GM21737 (cell line): Measurements from ENCODE around the gene BTBD16.

Experiments used
- ATAC-seq: cut with Tn5 transposase; IDR thresholded peaks from one replicate; pipeline ENCODE4 v1.9.1; 2021; ENCODE audit warnings: mild to moderate bottlenecking, moderate library complexity; ENCODE audit not compliant: unreplicated experiment

The BTBD16 gene

DNA sequence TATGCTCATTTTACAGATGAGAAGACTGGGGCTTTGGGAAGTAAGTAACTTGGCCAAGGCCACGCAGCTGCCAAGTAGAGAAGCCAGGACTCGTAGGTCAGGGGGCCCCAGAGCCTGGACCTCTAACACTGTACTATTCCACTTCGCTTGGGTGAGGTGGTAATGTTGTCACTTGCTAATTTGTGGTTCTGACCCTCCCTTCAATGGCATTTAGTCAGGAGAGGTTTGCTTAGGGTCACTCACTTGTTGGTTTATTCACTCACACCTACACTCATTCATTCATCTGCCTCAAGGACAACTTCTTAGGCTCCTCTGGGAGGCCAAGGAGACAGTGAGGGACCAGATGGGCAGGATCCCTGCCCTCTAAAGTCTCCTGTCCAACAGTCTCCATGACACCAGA, 21.3 kb downstream of the BTBD16 start:
- ATAC-seq, result no peak

DNA sequence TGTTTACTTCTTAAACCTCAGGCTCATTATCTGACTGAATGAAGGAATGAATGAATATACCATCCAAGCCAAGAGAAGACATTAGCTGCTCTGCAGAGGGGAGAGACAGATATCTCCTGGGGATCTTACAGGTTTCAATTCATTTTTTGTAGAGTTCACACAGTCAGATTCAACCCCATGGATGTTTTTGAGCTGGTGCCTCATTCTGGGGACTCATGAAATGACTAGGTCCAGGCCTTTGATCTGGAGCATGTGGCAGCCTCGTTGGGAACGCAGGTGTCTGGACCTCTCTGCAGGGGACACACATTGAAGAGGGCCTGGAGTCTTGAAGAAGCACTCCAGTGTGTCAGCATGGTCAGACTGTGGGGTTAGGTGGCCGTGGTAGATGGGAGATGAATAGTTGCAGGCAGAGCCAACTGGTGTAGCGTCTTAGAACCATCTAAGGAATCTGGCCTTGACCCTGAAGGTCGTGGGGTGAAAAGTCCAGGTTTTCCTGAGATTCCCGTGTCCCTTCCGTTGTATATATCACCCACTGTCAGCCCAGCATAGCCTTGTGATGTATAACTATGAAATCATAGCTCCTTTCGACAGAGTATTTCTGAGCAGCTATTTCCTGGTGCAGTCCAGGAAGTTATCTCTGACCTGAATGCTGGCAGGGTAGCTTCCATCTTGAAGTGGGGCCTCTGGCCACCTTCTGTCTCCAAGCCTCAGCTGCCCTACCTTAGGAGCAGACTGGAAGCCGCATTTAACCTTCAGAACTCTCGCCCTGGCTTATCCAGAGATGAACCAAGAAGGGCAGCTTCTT, 22.3 kb downstream of the BTBD16 start:
- no peak for ATAC-seq

DNA sequence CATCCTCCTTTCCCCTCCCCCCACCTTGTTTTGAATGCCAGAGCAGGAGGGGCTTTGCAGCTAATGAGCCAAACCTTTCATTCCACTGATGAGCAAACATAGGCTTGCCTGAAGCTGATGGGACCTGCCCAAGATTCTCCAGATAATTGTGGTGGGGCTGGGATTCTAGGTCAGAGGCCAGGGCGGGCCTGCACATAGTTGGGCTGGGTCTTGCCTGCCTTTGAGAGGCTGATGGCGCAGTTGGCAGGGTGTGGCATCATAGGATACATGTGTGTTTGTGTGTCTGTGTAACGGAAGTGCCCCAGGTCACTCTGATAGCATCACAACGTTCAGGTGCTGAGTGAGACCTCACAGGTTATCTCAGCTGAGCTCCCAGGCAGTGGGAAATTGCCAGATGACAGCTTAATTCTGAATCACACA, 22.9 kb downstream of the BTBD16 start:
- ATAC-seq, result no peak

DNA sequence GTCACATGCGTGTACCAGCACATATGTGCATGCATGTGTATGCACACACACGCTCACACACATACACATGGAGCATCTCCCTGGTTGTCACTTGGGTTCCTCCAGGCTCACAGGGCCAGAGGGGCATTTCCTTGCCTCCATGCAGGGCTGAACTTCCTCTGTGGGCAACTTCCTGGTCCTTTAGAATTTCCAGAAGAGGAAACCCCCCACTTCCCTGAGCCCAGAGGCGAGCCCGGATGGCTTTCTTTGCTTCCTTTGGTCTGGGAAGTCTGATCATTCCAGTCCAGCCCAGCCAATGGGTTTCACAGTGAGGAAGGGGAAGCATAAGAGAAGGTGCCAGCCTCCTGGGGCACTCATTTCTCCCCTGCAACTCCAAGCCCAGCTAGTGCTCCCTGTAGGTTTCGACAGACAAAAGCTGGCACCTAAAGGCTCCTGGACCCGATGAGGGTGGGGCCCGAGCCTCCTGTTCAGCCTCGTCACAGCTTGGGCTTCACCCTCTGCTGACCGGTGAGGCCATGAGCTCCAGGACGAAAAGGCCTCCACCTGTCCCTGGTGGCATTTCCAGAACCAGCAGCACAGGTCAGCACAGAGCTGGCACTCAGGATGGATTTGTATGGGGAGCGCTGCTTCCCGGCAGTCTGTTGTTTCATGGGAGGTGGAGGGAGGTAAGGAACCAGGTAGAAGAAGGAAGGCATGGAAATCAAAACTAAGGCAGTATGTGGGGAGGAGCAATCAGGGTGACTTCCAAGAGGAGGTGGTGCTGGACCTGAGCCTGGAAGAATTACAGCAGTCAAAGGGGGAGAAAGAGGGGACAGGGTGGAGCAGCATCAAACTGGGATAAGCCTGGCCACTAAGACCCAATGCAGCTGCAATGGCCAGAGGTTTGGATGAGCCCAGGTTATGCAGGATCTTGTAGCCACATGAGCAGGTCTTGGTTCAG, 23.7 kb downstream of the BTBD16 start:
- ATAC-seq, result no peak

DNA sequence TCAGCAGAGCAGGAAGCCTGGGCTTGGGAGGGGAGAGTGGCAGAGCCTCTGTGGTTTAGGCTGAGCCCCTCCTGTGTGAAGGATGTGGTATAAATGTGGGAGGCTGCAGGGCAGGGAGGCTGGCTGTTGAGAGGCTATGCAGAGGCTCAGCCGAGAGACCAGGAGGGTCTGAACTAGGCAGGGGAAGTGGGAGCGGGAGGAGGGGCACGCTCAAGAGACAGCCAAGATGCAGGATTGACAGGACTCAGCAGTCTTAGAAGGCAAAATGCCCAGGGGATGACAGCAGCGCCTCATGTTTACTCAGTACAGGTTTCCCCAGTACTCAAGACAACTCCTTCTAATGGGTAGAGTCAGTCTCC, 24.3 kb downstream of the BTBD16 start:
- no peak for ATAC-seq

DNA sequence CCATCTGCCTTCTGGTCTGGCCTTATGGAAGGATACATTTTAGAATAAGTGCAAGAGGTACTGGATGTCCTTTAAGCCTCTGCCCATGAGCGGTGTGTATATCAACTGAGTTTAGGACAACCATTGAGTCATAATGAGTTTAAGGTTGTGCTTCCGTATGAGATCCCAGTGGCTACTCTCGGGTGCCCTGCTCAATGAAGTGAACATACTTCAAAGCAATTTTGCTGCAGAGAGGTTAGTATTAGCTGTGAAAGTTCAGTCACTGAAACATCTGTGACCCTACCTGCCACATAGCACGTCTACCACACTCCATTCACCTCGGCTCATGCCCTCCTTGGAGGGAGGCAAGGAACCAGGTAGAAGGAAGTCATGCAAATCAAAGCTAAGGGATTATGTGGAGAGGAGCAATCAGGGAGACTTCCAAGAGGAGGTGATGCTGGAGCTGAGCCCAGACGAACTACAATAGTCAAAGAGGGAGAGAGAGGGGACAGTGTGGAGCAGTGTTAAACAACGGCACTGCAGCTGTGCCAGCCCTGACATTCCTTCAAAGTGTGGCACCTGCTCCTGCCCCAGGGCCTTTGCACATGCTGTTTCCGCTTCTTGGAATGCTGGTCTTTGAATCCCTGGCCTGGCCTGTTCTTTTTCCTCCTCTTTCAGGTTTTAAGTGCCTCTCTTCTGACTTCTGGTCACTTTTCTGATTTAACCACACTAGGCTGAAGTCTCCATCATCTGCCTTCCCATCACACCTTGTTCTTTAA, 25.4 kb downstream of the BTBD16 start:
- no peak for ATAC-seq

DNA sequence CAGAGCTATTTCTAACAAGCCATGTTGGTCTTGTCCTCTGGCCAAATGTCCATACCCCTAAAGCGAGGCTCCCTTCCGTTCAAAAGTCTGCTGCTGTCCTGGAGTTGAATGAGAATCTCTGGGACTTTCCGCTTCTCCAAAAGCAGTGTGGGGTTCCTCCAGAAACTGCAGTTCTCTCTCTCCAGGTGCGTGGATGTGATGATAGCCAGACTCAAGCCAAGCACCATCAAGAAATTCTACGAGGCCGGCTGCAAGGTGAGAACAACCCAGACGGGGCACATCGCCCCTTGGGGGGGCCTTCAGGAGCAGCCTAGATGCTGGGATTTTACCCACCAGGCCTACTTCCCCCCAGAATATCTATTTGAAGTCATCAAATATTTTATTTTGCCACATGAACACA, 26.5 kb downstream of the BTBD16 start:
- no peak for ATAC-seq

DNA sequence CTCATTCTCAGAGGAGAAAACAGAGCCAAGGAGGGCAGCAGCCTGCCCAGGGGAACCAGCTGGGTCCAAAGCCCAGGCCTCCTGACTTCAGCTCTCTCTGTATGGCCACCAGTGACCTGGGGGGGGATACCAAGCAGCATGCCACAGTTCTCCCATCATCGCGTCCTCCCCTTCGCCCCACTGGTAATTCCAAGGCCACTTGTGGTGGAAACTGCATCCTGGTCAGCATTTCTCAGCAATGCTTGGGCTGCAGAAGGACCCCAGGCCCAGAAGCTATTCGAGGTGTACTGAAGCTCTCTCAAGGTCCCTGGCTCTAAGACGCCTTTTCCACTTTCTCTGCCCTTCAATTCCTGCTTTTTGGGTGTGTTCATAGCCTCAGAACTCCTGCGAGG, 27.1 kb downstream of the BTBD16 start:
- ATAC-seq, result no peak

DNA sequence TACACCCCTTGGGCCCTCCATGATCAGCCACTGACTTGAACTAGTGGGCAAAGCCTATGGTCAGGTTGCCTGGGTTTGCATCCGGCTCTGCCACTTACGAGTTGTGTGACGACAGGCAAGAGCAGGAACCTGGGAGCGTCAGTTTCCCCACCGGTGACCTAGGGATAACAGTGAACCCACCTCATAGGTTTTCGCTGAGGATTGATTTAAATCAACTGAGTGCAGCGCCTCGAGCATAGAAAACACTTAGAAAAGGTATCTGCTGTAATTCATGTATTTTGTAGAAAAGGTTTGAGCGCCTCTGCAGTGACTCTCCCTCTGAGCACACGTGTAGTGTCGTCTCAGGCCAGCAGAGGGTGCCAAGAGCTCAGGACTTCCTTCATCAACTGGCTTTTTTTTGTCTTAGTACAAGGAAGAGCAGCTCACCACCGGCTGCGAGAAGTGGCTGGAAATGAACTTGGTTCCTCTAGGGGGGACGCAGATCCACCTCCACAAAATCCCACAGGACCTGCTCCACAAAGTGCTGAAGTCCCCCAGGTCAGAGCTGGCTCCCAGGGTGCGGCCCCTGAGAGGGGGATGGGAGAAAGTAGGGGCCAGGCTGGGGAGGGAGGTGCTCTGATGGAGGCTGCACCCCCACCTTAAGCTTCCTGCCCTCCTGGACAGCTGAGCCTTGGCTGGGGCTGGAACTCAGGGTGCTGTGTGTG, 27.7 kb downstream of the BTBD16 start:
- no peak for ATAC-seq

DNA sequence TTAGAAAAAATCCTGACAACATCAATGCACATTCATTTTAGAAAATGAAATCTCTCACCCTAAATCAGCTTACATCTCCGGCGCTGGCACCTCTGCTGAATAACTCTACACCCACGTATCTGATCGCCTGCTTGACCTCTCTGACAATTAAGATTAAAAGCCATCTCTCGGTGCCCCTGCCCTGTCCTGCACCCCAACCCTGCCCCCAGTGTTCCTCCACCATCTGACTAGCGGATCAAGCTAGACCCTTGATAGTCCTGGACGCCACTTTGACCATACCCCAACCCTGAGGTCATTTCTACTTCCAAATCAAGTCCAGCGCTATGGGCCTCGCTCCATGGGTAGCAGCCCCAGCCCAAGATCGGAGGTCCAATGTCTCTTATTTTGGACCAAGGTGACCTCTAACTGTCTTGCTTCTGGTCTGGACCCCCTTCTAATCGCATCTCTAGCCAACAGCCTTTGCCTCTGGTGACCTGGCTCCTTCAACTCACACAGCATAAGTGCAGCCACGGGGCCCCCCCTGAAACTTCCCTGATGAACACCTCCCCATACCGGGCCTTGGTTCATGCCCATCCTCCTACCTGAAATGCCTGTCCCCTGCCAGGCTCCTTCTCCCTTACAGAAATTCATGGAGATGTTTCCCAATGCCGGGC, 28.5 kb downstream of the BTBD16 start:
- no peak for ATAC-seq

DNA sequence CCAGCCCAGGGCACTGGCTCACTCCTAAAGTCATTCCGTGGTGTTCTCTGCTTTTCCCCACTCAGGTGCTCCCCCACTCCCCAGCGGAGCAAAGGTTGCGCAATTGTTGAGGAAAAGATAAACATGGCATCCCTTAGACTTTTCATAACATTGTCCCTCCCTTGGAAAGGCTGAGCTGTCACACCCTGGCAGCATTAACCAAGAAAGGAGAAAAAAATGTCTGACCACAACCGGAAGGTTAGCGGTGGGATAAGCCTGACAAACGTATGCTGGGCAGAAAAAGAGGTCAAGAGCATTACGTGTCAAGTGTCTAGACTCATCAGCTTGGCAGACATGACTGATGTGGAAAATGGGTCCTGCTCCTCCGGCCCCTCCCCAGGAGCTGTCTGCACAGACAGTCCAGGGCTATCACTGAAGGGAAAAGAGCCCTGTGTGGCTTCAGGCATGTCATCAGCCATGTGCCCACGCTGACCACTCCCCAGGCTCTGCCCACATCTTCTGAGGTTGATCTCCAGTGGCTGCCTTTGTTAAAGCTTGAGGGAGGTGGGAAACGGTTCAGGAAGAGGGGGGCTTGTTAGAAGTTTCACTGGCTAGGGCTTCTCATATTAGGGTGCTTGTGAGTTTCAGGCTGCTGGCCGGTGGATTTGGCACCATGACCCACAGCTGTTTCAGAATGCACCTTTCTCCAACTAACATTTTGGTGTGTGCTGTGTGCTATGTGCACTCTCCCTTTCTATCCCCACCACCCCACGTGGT, 30.1 kb downstream of the BTBD16 start:
- ATAC-seq, result no peak

DNA sequence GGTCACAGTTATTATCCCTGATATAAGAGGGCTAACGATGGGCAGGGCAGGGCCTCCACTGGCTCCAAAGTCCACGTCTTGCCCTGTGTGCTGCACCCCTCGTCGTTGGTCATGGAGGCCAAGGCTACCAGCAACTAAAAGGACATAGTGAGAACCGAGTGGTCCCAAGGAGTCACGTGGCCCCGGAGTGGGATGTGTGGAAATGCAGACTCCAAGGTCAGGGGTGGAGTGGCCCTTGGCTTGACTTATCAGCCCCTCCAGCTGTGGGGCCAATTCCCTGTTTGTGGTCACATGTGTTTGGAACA, 30.7 kb downstream of the BTBD16 start:
- no peak for ATAC-seq

DNA sequence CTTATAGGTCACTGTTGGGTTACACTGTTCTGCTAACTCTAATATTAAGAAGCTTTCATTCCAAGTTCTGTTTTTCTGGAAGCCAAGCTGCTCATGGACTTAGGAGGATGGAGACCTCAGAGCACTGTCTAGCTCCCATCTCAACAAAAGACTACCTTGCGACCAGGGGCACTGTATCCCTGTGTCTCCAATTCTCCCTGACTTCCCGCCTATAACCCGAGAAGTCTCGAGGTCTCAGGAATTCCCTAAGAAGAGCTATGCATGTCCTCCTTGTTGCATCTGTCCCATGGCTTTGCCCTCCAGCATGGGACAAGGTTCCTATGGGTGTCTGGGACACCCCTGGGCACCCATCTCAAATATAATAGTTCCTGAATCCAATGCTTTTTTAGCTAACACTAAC, 31.2 kb downstream of the BTBD16 start:
- ATAC-seq, result no peak

DNA sequence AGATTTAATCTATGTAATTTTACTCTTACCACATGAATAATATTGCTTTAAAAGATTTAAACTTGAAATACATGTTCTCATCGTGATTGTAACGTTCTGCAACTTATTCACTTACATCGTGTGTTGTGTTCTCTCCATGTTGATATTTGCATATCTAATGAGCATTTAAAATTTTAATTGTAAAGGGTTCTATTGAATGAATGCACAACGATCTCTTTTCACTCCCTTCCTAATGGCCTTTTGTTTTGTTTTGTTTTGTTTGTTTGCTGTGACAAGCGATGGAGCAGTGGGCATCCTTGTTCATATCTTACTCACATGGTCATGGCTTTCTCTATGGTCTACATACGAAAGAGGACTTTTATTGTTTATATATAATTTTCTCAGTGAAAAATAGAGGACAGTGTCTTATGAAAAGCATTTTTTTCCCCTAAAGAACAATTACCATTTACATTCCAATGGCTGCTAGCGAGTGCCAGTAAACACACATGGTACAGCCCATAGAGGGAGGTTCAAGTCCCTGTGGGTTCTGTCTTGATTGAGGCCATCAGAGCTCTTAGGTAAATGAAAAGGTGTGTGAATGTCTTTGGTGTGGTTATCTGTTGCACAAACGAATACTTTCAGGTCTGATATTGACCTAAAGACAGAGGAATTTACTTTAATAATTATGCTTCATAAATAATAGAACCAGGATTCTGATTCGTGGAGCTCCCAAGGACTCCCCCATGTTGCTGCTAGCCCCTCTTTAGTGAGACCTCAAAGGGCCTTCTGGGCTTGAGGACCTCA, 32.4 kb downstream of the BTBD16 start:
- ATAC-seq, result no peak

DNA sequence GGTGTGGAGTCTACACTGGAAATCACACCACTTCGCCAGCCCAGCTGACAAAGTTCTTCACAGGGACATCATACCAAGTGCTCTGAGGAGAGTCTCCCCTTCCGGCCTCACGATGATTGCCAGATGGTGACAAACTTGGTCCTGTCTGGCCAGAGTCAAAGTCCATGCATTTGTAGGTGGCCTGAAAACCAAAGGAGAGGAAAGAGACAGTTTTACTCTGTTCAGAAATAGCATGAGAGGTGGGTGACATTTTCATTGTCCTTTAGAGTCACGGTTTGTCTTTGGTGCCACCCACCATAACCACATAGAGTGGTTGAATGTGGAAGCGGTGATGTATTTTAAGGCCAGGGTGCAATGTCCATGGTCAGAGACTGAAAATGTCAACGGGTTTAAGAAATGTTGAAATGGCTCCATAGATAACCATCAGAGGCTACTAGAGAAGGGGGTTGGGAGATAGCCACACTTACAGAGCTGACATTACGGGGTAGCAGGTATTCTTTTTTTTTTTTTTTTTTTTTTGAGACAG, 33.0 kb downstream of the BTBD16 start:
- ATAC-seq, result no peak

DNA sequence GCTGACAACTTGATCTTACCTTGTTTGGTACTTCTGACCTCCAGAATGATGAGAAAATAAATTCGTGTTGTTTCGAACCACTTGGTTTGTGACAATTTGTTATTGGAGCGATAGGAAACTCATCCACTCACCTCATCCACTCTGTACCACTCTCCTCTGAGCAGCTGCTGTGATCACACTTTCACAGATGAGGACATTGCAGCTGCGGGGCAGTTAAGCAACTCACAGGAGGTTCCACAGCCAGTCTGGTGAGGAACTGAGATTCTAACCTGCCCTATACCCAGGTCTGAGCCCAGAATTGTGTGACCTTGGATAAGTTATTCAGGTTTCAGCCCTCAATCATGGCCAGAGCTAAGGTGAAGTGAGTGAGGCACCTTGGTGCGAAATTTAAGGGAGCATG, 35.2 kb downstream of the BTBD16 start:
- no peak for ATAC-seq

DNA sequence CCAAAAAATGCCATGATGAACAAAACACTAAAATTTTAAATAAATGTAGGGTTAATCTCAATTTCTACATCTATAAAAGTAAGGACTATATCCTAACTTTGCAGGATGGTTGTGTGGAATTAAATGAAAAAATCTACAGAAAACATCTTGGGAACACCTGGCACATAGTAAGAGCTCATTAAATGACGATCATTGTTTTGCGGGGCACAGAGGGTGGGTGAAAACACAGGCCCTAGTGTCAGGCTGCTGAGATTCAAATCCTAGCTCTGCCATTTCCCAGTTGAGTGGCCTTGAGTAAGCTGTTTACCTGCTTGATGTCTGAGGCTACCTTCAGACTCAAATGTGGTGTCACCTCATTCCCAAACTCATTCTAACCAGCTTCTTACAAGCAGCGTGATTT, 35.6 kb downstream of the BTBD16 start:
- ATAC-seq, result no peak

DNA sequence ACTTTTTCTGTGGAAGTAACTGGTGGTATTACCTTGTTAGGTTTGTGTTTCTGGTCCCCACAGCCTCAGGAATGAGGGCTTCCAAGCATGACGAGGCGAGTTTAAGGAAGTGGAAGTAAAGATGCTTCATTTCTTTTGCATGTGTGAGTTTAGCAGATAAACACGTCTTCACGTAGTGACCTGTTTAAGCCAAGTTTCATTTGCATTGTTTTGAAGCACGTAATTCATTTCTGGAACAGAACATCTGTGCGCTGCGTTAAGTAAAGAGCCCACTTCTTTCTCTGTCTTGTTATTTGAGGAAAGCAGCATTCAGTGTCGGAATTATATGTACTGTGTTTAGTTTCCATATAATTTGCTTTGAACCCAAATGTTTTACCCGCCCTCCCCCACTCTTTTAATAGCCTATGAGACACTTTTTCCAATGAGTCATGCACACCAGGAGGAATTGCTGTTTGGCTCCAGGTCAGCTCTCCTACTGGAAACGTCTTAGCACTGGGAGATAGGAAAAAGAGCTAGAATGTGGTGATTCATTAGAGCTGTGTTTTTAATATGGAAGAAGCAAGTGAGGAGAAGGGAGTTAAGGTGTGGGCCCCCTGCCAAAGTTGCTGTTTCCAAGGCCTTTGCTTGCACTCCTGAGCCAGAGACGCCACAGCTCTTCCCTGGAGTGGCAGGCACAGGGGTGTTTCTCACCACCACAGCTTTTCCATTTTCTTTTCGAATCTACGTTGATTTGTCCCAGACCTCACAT, 36.7 kb downstream of the BTBD16 start:
- ATAC-seq, result no peak
